Measurements from ENCODE around the gene TNPO3.
"Not testable (repeated sequence)": the region's sequence is repeated elsewhere in the genome, so short reads cannot be mapped to it uniquely, and the experiment has no call there.

Gene TNPO3

DNA sequence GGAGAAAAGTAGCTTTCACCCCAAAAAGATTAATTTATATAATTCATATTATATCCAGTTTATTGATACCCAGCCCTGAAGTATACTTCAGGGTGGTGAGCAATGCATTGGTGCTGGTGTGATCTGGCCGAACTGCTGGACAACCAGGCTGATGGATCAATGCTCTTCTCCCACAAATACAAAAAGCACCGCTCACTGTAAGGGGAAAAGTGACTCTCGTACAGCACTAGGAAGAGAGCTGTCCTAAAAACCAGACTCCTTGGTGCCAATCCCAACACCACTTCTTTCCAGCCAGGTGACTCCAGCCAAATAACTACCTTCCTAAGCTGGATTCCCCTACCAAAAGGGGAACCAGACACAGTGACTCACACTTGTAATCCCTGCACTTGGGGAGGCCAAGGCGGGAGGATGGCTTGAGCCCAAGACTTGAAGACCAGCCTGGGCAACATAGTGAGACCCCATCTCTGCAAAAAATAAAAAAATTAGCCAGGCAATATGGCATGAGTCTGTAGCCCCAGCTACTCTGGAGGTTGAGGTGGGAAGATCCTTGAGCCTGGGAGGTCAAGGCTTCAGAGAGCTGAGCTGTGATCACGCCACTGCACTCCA is 13.1 kb upstream of the TNPO3 start:
- no peak for DNase-seq

DNA sequence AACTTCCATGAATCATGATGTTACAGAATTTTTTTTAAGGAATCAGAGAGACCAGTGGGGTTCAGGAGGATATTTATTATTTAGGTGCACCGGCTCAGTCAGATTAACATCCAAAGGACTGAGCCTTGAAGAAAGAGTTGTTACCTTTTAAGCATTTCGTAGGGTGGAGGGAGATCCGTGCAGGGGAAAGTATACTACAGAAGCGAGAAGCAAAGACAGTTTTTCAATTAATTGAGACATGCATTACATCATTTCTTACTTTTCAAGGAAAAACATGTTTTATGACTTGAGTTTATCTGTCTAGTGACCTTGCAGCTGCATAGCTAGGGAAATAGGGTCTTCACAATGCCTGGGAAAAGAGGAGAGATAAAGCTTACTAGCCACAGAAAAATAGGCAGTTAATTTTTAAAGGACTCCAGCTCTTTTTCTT is 12.2 kb upstream of the TNPO3 start:
- DNase-seq, result not testable (repeated sequence)

GRCh38 chr7:129066290-129067131 is 11.6 kb upstream of the TNPO3 start:
- DNase-seq, result peak; percentile 28

DNA sequence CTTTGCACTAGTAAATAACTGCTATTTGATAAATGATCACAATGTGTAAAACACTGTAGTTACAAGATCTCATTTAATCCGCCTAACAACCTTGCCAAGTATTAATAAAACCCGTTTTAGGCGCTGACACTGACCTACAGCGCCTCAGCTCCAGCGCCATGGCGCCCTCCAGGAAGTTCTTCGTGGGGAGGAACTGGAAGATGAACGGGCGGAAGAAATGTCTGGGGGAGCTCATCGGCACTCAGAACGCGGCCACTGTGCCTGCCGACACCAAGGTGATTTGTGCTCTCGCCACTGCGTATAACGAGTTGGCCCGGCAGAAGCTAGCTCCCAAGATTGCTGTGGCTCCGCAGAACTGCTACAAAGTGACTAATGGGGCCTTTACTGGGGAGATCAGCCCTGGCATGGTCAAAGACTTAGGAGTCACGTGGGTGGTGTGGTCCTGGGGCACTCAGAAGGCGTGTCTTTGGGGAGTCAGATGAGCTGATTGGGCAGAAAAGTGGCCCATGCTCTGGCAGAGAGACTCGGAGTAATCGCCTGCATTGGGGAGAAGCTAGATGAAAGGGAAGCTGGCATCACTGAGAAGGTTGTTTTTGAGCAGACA is 1.1 kb upstream of the TNPO3 start:
- no peak for DNase-seq

- no peak for DNase-seq
These were observed 444 bp upstream of the TNPO3 start for GRCh38 chr7:129055294-129055816.

DNA sequence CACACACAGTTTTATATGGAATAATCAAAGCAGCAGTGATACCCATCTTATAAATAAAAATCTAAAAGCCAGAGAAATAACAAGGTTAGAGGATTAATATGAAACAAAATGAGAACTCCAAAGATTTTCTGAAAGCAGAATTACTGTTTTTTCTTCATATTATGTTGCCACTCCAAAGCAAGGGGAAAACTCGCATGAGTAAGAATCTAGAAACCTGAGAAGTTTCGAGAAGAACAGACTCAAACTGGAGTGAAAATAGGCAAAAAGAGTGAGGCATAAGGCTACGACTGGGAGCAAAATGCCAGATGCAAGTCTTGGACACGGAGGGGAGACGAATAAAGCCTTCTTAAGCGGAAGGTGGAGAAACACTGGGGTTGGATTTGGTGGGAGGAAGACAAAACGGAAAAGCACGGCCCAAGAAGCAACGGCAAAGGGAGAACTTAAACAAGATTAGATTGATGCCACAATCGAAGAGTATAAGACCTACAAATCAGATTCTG is 923 bp downstream of the TNPO3 start:
- peak; percentile 70 for DNase-seq

DNA sequence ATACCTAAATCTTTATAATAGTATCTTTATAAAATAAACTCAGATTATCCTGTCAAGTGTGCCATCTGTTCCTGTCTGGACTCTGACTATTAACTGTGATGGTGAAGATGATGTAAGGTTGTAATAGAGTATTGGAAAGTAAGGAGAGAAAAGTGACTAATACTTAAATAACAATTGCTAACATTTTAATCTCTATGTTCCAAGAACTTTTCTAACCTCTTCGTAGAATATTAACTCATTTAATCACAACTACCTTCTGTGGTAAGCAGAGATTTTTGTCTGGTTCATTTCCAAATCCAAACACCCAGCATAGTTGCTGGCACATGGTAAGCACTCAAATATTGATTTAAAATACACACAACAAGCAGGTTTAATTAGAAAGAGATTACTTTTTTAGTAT is 2.5 kb downstream of the TNPO3 start:
- DNase-seq, result no peak

GRCh38 chr7:129051459-129051858 is 3.5 kb downstream of the TNPO3 start:
- not testable (repeated sequence) for DNase-seq

GRCh38 chr7:129047761-129048160 is 7.2 kb downstream of the TNPO3 start:
- no peak for DNase-seq

DNA sequence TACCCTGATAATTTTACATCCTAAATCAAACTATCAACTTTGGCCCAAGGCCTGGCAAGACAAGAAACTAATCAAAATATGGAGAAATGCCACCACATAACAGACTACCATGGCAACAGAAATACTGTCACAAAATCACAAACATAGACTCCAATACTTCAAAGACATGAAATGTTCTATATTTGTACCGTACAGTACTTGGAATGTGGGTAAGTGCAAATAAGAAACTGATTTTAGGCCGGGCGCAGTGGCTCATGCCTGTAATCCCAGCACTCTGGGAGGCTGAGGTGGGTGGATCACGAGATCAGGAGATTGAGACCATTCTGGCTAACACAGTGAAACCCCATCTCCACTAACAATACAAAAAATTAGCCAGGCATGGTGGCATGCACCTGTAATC is 9.2 kb downstream of the TNPO3 start:
- no peak for DNase-seq

GRCh38 chr7:129043012-129043411 is 11.9 kb downstream of the TNPO3 start:
- DNase-seq, result no peak

- no peak for DNase-seq
These were observed 13.5 kb downstream of the TNPO3 start for GRCh38 chr7:129041142-129042085.

DNA sequence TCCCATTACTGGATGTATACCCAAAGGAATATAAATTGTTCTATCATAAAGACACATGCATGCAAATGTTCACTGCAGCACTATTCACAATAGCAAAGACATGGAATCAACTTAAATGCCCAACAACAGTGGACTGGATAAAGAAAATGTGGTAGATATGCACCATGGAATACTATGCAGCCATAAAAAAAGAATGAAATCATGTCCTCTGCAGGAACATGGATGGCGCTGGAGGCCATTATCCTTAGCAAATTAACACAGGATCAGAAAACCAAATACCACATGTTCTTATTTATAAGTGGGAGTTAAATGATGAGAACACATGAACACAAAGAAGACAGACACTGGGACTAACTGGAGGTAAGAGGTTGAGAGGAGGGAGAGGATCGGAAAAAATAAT is 16.4 kb downstream of the TNPO3 start:
- not testable (repeated sequence) for DNase-seq

DNA sequence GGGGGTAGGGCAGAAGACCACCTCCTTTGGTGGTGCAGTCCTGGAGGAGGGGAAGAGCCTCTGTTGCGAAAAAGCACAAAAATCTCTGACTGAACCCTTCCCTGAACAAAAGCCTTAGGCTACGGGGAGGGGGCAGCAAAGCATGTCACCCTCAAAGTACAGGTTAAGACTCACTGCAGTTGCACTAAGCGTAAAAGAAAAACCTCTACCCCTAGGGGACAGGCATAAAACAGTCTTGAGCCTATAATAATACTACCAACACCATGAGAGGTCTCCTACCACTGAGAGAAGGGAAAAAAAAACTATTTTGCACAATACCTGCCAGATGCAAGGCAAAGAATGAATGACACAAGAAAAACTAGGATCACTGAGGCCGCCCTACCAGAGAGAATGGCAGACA is 17.3 kb downstream of the TNPO3 start:
- no peak for DNase-seq

GRCh38 chr7:129032017-129032416 is 22.9 kb downstream of the TNPO3 start:
- no peak for DNase-seq

GRCh38 chr7:129030440-129030839 is 24.5 kb downstream of the TNPO3 start:
- DNase-seq, result no peak

DNA sequence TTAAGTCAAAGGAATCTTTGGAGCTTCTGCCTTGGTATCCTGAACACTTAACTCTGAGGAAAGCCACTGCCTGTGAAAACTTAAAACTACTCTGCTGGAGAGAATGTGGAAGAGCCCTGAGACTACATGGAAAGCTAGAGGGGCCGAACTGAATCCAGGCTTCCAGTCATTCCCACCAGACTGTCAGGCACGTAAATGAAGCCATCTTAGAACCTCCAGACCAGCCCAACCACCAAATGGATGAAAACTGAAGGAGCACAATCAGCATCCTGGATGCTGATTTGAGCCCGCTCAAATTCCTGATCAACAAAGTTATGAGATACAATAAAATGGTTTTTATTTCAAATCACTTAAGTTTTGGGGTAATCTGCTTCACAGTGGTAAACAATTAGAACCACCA is 30.8 kb downstream of the TNPO3 start:
- no peak for DNase-seq

DNA sequence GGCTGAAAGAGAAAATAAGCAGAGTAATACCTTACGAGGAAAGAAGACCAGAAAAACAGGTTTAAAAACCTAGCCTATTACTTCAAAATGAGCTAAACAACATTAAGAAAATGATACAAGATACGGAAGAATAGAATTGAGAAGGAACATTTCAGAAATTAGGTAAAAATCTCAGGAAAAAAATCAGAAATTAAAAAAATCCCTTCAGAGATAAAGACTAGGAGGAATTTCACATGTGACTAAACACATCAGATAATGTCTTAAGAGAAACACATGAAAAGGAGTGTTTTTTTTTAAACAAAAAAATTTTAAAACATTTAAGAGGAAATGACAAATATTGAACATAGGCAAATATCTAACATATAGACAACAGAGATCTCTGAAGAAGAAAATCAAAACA is 33.3 kb downstream of the TNPO3 start:
- no peak for DNase-seq

GRCh38 chr7:129017933-129018538 is 36.9 kb downstream of the TNPO3 start:
- no peak for DNase-seq

DNA sequence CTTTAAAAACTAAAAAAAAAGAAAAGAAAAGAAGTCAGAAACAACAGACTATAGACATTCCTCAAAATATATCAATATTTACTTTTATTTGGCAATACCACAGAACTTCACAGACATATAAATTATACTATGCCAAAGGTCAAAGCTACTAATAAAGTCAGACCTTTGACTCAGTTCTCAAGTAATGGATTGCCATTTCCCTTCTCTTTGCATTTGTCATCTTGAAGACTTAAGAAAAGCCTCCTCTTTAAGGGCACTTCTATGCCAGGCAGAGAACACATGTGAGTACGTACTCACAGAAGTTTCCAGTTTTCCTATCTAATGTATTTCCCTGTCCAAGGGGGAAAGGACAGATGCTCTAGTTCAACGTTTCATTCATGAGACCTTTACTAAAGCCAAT is 37.6 kb downstream of the TNPO3 start:
- DNase-seq, result no peak

GRCh38 chr7:129014501-129015101 is 40.3 kb downstream of the TNPO3 start:
- DNase-seq, result no peak

All from DMS53 (cell line).